Glutamatergic neuron (in vitro differentiated cells): ENCODE measurements around the gene ITFG1. TPM values are rescaled to one million over a fixed set of nuclear protein-coding genes. Genes with fewer than 3 reads are reported as not detected.
"Not testable (repeated sequence)": the region's sequence is repeated elsewhere in the genome, so short reads cannot be mapped to it uniquely, and the experiment has no call there.

Experiments used
- DNase-seq: peaks from one replicate; pipeline ENCODE4 v3.0.0; 2022
- H3K27ac Mint-ChIP-seq: one replicate; pipeline ENCODE4 v1.8.0; 2020; ENCODE audit warnings: mild to moderate bottlenecking, mixed read lengths, inconsistent platforms; ENCODE audit not compliant: unreplicated experiment
- H3K27me3 Mint-ChIP-seq: one replicate; pipeline ENCODE4 v1.8.0; 2020; ENCODE audit warnings: mild to moderate bottlenecking, moderate library complexity, mixed read lengths, inconsistent platforms; ENCODE audit not compliant: unreplicated experiment
- H3K36me3 Mint-ChIP-seq: one replicate; pipeline ENCODE4 v1.8.0; 2020; ENCODE audit warnings: mild to moderate bottlenecking, mixed read lengths, inconsistent platforms; ENCODE audit not compliant: unreplicated experiment
- H3K4me1 Mint-ChIP-seq: one replicate; pipeline ENCODE4 v1.8.0; 2020; ENCODE audit warnings: mild to moderate bottlenecking, low read depth, mixed read lengths, inconsistent platforms; ENCODE audit not compliant: unreplicated experiment
- H3K4me3 Mint-ChIP-seq: one replicate; pipeline ENCODE4 v1.8.0; 2020; ENCODE audit warnings: mild to moderate bottlenecking, mixed read lengths, inconsistent platforms; ENCODE audit not compliant: unreplicated experiment
- H3K9me3 Mint-ChIP-seq: one replicate; pipeline ENCODE4 v1.8.0; 2020; ENCODE audit warnings: mild to moderate bottlenecking, moderate library complexity, mixed read lengths, inconsistent platforms; ENCODE audit not compliant: unreplicated experiment
- CTCF ChIP-seq: fragments of 200-600 bp; sonication (generic); IDR thresholded peaks from one replicate; pipeline ENCODE4 v1.5.0; 2021; ENCODE audit not compliant: partially characterized antibody, unreplicated experiment
- total RNA-seq: library from RNA; stranded (reverse); fragmentation: NEBNext Ultra II Directional; extraction: Animal tissue kit (Norgen Biotek cat#: 25700); gene quantifications from one replicate; pipeline ENCODE4 v1.2.1, GENCODE V29; 2021; ENCODE audit not compliant: unreplicated experiment

ITFG1 gene
- total RNA-seq, 1 donor from 2014 or later, result 68.7 TPM

GRCh38 chr16:47204736-47205504 is 255.9 kb downstream of the ITFG1 start:
- Mint-ChIP-seq H3K27ac (no peak overlapping the region), H3K36me3 (no peaks in the 10 kb centered on the region), H3K4me1 (no peaks in the 10 kb centered on the region), H3K27me3 (peaks cover 1% of the 10 kb centered on the region), H3K9me3 (no peaks in the 10 kb centered on the region), H3K4me3 (no peak overlapping the region)
- no peak for DNase-seq
- TF ChIP-seq CTCF, result no peak

- not testable (repeated sequence) for H3K4me3 Mint-ChIP-seq, H3K27me3 Mint-ChIP-seq, H3K27ac Mint-ChIP-seq, H3K4me1 Mint-ChIP-seq, H3K9me3 Mint-ChIP-seq, H3K36me3 Mint-ChIP-seq, DNase-seq
Observed at GRCh38 chr16:47203433-47203832, 257.4 kb downstream of the ITFG1 start.

GRCh38 chr16:47198180-47198575 is 262.7 kb downstream of the ITFG1 start:
- no peak for DNase-seq
- TF ChIP-seq CTCF, result no peak
- H3K4me1 Mint-ChIP-seq, result no peaks in the 10 kb centered on the region
- no peak overlapping the region for H3K27ac Mint-ChIP-seq
- no peaks in the 10 kb centered on the region for H3K9me3 Mint-ChIP-seq
- no peaks in the 10 kb centered on the region for H3K36me3 Mint-ChIP-seq
- no peaks in the 10 kb centered on the region for H3K27me3 Mint-ChIP-seq
- H3K4me3 Mint-ChIP-seq, result no peak overlapping the region

- H3K36me3 Mint-ChIP-seq, result no peaks in the 10 kb centered on the region
- no peaks in the 10 kb centered on the region for H3K4me1 Mint-ChIP-seq
- no peak for TF ChIP-seq CTCF
- no peaks in the 10 kb centered on the region for H3K9me3 Mint-ChIP-seq
- H3K27me3 Mint-ChIP-seq, result no peaks in the 10 kb centered on the region
- DNase-seq, result no peak
- no peak overlapping the region for H3K27ac Mint-ChIP-seq
- H3K4me3 Mint-ChIP-seq, result no peak overlapping the region
Observed at GRCh38 chr16:47197536-47198179, 263.2 kb downstream of the ITFG1 start.

GRCh38 chr16:47196457-47196856 is 264.4 kb downstream of the ITFG1 start:
- no peaks in the 10 kb centered on the region for H3K9me3 Mint-ChIP-seq
- no peak for DNase-seq

More at GRCh38 chr16:47196457-47196856, 264.4 kb downstream of the ITFG1 start:
- Mint-ChIP-seq H3K4me3 (no peak overlapping the region), H3K27me3 (no peaks in the 10 kb centered on the region), H3K36me3 (no peaks in the 10 kb centered on the region), H3K27ac (no peak overlapping the region), H3K4me1 (no peaks in the 10 kb centered on the region)
- no peak for TF ChIP-seq CTCF
